Measurements from ENCODE around the gene CCDC39.
"Not testable (repeated sequence)": the region's sequence is repeated elsewhere in the genome, so short reads cannot be mapped to it uniquely, and the experiment has no call there.

The CCDC39 gene

GRCh38 chr3:180618563-180618962, 60.7 kb downstream of the CCDC39 start:
- not testable (repeated sequence) for DNase-seq

- DNase-seq, result no peak
These were observed 62.2 kb downstream of the CCDC39 start for GRCh38 chr3:180617049-180617448.

DNA sequence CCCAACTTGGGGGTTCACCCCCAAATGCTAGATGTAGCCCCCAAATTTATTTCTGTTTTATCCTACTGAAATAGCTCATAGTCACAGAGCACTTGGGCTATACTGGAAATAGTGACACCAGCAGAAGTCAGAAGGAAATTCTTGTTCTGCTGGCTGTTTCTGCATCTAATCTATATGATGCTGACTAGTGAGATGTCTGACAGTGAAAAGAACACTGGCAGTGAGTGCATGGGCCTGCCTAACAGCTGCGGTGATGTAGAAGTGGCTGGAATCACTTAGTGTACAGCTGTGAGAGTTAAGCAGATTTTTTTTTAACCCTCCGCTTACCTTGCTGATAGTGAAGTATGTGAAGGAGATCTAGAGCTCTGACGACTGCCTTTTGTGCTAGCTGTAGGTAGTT, 63.3 kb downstream of the CCDC39 start:
- DNase-seq, result no peak

DNA sequence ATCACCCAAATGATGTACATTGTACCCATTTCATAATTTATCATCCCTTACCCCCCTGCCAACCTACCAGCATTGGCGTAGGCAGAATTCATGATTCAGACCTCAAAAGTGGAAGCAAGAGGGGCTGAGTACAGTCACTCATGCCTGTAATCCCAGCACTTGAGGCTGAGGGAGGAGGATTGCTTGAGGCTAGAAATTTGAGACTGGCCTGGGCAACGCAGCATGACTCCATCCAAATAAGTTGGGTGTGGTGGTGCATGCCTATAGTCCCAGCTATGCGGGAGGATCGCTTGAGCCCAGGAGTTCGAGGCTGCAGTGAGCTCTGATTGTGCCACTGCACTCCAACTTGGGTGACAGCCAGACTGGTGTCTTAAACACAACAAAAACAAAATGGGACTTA, 66.9 kb downstream of the CCDC39 start:
- no peak for DNase-seq

DNA sequence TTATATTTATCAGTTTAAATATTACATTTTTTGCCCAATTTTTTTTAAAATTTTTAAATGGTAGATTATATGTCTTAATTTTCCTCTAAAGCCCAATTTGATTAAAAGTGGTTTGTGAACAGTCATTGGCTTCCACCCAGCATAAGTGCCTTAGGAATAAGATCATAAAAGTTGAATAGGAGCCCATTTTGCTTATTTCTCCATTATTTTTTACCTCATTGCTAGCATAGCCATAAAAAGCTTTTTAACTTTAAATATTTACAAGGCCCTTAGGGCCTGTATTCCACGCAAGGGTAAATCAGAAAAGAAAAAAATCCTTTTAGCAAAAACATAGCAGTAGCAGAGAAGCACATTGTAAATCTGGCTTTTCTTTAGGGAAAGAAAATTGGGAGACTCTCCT, 68.3 kb downstream of the CCDC39 start:
- no peak for DNase-seq

DNA sequence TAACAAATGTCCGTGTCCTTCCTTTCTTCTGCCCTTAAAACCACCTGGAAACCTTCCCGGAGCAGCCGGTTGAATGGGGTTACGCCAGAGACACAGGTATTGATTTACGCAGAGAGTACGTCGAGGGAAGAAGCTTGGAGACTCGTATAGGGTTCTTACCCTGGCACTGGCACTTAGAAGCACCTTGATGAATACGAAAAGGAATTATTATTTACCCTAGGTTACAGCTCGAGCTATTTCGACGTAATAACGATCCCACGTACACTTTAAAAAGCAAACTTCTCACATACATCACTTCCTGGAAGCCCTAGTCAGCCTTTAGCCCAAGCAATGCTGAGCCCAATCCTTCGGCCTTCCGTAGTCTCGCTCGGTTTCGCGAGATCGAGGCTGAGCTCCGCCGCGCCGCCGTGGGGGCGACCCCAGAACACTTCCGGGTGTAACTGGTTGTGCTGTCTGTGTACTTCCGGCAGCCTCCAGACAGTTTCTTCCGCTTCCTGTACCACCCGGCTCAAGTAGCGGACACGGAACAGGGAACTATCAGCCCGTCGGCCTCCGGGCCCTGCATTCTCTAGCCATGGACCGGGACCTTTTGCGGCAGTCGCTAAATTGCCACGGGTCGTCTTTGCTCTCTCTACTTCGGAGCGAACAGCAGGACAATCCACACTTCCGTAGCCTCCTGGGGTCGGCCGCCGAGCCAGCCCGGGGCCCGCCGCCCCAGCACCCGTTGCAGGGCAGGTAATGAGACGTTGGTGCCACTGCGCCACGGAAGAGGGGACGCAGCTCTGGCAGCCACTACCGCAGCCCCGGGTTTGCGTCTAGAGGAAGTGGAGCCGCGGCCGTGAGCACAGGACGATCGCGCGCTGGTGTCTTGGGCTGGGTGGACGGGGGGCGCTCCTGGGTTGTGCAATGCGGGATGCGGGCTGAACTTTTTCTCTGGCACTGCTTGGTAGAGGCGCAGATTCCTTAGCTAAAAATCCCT, 77.3 kb downstream of the CCDC39 start, which contains the start of gene TTC14:
TTC14 (plus strand) TSS at position 476 of the 979 bp plus-strand sequence; CDS start at position 575, 99 bp downstream.
- DNase-seq, result peak; percentile 83

- no peak for DNase-seq
These were observed 78.8 kb downstream of the CCDC39 start for GRCh38 chr3:180600473-180600872.

- no peak for DNase-seq
These were observed 83.7 kb downstream of the CCDC39 start for GRCh38 chr3:180595559-180595935.

DNA sequence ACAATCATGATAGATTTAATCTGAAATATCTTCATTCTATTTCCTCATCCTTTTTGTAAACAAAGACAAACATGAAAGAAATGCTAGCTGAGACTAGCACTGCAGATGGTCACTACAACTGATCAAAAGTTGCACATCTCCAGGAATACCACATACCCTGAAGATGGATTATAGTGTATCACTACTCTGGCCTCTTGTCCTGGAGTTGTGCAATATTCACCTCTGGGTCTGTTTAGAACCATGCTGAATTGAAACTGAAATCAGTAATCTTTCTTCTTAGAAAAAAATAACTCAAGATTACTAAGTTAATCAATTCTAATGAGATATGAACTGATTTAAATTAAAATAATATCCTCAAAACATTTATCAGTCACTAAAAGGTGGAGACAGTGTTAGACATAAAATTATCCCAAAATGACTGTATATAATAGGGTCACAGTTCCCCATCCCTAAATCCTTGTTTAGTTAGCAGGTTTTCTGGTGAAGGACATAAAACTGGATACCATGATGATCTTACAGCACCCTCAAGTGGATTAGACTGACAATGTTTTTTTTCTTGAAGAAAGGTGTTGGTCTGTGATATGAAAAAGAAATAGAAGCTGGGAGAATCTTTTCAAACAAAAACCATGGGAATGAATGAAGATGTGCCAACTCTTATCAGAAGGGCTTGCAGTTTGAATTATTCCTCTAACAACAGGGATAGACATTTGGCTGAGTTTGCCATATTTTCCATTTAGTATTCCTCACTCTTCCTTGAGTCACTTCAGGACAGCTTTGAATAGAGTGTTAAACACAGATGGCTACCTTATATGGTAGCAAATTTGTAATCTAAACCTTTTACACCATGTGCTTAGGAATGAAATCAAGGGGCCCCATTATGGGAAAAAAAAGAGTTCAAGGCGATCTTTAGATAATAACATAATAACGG, 84.4 kb downstream of the CCDC39 start:
- DNase-seq, result no peak

DNA sequence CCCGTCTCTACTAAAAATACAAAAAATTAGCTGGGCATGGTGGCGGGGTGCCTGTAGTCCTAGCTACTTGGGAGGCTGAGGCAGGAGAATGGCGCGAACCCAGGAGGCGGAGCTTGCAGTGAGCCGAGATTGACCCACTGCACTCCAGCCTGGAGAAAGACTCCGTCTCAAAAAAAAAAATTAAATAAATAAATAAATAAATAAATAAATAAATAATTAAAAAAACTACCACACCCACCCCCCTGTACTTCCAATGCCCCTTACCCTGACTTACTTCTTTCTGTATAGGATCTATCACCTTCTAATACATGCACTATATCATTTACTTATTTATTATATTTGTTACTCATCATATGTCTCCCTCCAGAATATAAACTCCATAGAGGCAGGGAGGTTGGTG, 85.7 kb downstream of the CCDC39 start:
- DNase-seq, result not testable (repeated sequence)

DNA sequence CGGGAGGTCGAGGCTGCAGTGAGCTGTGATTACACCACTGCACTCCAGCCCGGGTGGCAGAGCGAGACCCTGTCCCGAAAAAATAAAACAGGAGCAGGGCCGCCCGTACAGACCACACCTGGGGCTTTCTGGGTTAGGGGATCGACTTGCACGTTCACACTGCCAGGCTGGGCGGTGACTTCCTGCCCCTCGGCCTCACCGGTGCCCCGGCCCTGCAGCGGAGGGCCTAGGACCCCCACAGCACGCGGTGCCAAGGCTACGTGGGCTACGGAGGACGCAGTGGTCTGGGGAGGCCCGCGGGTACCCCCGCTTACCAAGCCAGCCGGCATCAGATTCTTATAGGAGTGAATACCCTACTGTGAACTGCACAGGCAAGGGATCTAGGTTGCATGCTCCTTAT, 88.9 kb downstream of the CCDC39 start:
- DNase-seq, result no peak

DNA sequence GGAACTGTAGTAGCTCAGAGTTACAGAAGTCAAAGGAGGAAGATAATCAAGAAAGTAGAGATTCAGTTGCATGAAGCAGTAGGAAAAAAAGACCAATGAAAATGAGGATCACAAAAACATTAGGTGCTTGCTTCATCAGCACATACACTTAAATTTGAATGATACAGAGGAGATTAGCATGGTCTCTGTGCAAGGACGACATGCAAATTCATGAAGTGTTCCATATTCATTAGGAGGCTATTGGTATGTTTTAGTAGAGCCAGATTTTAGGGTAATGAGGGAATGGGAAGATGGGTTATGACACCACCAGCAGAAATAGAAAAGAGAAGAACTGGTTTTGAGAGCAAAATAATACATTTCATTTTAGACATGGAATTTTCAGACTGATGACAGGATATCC, 98.4 kb downstream of the CCDC39 start:
- DNase-seq, result no peak

DNA sequence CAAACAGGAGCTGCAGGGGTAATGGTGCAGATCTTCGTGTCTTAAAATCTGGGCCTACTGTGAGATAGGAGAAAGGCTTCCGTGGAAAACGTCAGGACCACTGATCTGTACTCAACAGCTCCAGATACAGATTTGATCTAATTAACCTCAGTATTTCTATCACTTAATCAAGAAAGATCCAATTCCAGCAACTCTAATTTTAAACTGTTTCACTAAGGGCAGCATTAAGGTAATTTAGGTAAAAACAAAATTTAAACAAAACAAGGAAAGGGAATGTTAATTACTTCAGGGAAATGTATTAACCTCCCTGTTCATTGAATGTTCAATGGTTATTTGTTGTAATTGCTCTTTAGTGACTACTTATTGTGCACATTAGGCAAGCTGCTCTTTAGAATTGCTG, 103.7 kb downstream of the CCDC39 start:
- no peak for DNase-seq

DNA sequence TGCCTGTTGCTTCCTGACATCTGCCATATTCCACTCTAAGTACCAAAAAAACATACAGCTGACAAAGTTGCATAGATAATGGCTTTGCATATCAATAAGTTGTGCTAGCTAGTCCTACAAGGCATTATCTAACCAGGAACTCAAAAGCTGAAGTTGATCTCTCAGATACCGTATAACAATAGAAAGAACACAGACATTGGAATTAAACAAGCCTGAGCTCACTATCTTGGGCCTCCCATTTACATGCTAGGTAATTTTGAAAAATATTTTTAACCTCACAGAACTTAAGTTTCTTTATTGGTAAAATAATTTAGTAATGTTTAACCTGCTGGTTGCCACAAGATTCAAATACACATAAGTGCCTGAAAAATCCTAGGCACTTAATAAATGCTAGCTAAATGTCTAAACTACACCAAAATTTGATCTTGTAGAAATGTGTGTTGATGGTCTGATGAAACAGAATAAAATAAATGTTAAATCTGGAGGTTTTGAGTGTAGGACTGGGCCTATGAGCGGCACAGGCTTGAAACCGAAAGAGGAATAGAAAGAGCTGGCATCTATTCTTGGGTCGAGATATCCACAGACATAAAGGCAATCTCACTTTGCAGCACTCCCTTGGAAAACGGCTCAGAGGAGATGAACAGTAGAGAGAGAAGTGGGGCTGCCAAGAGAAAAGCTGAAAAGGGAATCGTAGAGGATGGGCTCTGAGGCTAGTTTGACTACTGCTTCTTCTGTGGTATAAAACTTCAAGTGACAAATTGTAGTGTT, 107.3 kb downstream of the CCDC39 start:
- DNase-seq, result no peak

DNA sequence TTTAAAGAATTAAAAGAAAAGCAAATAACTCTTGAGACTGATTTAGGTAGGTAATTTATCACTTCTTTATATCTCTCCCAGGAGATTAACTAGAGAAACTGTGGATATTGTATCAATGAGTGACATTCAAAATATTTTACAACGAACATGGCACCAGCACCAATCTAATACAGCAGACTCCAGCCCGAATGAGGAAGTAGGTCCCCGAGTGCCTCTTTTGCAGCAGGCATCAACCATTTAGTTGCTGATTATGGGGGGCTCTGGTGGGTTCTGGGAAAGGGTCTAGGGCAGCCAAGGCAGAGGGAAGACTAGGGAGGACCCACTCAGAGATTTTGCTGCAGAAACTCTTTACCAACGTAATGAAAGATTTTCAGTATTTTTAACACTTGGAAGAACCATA, 109.1 kb downstream of the CCDC39 start:
- DNase-seq, result no peak

GRCh38 chr3:180564676-180565075, 114.6 kb downstream of the CCDC39 start:
- no peak for DNase-seq
